Measurements from ENCODE around the gene LLGL2.

LLGL2 gene

GRCh38 chr17:75558666-75559530, 33.4 kb downstream of the LLGL2 start:
- TF ChIP-seq, protein P1, sequence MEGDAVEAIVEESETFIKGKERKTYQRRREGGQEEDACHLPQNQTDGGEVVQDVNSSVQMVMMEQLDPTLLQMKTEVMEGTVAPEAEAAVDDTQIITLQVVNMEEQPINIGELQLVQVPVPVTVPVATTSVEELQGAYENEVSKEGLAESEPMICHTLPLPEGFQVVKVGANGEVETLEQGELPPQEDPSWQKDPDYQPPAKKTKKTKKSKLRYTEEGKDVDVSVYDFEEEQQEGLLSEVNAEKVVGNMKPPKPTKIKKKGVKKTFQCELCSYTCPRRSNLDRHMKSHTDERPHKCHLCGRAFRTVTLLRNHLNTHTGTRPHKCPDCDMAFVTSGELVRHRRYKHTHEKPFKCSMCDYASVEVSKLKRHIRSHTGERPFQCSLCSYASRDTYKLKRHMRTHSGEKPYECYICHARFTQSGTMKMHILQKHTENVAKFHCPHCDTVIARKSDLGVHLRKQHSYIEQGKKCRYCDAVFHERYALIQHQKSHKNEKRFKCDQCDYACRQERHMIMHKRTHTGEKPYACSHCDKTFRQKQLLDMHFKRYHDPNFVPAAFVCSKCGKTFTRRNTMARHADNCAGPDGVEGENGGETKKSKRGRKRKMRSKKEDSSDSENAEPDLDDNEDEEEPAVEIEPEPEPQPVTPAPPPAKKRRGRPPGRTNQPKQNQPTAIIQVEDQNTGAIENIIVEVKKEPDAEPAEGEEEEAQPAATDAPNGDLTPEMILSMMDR (IDR thresholded peaks at IDR 0.05; ENCODE audit: low read depth, low read length) = no peak
- no peak overlapping the region for H3K4me3 ChIP-seq (replicated peaks in 1 of 2; ENCODE audit: low read depth in 2 of 2, low read length in 2 of 2)
- no peak for DNase-seq (ENCODE audit: low read depth in 2 of 2)

- H3K4me3 ChIP-seq (replicated peaks in 1 of 2; ENCODE audit: low read depth in 2 of 2, low read length in 2 of 2) = no peak overlapping the region
- no peak for DNase-seq (ENCODE audit: low read depth in 2 of 2)
- TF ChIP-seq, protein P1 (IDR thresholded peaks at IDR 0.05; ENCODE audit: low read depth, low read length) = no peak
Measured at GRCh38 chr17:75559958-75560533, 34.5 kb downstream of the LLGL2 start.

DNA sequence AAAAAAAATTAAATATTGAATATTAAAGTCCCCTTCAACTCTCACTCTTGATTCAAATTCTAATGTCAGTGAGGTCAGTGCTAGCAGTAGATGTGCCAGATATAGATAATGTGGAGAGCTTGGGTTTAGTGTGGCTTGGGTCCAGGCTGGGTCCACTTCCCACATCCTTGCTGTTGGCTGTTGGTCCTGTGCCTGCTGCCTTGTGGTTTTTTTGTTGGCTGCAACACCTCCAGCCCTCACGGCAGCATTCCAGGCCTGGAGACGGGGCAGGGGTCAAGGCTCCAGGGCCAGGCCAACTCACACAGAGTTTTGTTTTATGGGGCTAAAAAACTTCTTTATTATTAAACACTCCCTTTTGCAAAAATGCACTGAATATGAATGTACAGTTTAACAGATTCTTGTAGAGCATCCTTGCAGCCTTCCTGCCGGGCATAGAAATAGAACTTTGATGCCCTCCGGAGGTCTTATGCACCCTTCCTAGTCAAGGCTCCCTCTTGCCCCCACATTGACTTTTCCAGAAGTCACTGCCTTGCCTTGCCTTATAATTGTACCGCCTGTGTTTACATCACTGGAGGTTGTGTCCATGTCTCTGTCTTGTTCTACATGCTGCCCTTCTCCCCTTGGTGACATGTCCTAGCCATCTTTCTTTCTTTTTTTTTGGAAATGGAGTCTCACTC, 36.6 kb downstream of the LLGL2 start:
- TF ChIP-seq, protein P1 (IDR thresholded peaks at IDR 0.05; ENCODE audit: low read depth, low read length) = no peak
- DNase-seq (ENCODE audit: low read depth in 2 of 2) = peak in 1 of 2 donors; percentile 47

GRCh38 chr17:75563063-75563758, 37.7 kb downstream of the LLGL2 start:
- TF ChIP-seq, protein P1 (IDR thresholded peaks at IDR 0.05; ENCODE audit: low read depth, low read length) = no peak
- no peak overlapping the region for H3K4me3 ChIP-seq (replicated peaks in 1 of 2; ENCODE audit: low read depth in 2 of 2, low read length in 2 of 2)
- no peak for DNase-seq (ENCODE audit: low read depth in 2 of 2)

More for the DNA sequence above, 36.6 kb downstream of the LLGL2 start:
- no peak overlapping the region for H3K4me3 ChIP-seq (replicated peaks in 1 of 2; ENCODE audit: low read depth in 2 of 2, low read length in 2 of 2)

DNA sequence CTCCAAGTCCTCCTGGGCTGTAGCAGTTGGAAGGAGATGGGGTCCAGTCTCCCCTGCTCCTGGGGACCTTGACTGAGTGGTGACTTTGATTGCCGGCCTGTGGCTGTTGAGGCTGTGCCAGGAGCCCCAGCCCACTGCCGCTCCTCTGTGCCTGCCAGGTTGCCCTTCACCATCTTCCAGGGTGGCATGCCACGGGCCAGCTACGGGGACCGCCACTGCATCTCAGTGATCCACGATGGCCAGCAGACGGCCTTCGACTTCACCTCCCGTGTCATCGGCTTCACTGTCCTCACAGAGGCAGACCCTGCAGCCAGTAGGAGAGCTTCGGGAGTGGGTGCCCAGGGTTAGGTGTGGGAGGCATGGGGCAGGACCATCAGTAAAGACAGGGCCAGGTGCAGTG, 38.7 kb downstream of the LLGL2 start:
- DNase-seq (ENCODE audit: low read depth in 2 of 2) = no peak
- no peak overlapping the region for H3K4me3 ChIP-seq (replicated peaks in 1 of 2; ENCODE audit: low read depth in 2 of 2, low read length in 2 of 2)
- TF ChIP-seq, protein P1 (IDR thresholded peaks at IDR 0.05; ENCODE audit: low read depth, low read length) = no peak

GRCh38 chr17:75565066-75565465, 39.6 kb downstream of the LLGL2 start:
- TF ChIP-seq, protein P1 (IDR thresholded peaks at IDR 0.05; ENCODE audit: low read depth, low read length) = no peak
- no peak overlapping the region for H3K4me3 ChIP-seq (replicated peaks in 1 of 2; ENCODE audit: low read depth in 2 of 2, low read length in 2 of 2)
- peak in 1 of 2 donors; percentile 36 for DNase-seq (ENCODE audit: low read depth in 2 of 2)

All from cardiac fibroblast (primary cell).